HG02840 (cell line): ENCODE measurements around the gene NPIPB4.
"Not testable (repeated sequence)": the region's sequence is repeated elsewhere in the genome, so short reads cannot be mapped to it uniquely, and the experiment has no call there.

ENCODE experiments used
- ATAC-seq: cut with Tn5 transposase; IDR thresholded peaks from one replicate; pipeline ENCODE4 v1.9.1; 2021; ENCODE audit warnings: mild to moderate bottlenecking, moderate library complexity, moderate number of reproducible peaks; ENCODE audit not compliant: unreplicated experiment, low FRiP score

NPIPB4 gene

GRCh38 chr16:21790506-21790905 lies 67.0 kb downstream of the NPIPB4 start:
- ATAC-seq: not testable (repeated sequence)
